Activated CD8-positive, alpha-beta memory T cell treated with anti-CD3 and anti-CD28 coated beads for 1 hour (primary cell): ENCODE measurements around the gene SLC39A6.
"Not testable (repeated sequence)": the region's sequence is repeated elsewhere in the genome, so short reads cannot be mapped to it uniquely, and the experiment has no call there.

Source experiments
- DNase-seq, 2 donors: peaks; one replicate each; pipeline ENCODE4 v3.0.0-alpha.2; 2020; ENCODE audit warnings: low read depth in 1 of 2; ENCODE audit errors: extremely low read depth in 1 of 2

The SLC39A6 gene

GRCh38 chr18:36139245-36139644 is 10.1 kb upstream of the SLC39A6 start:
- no peak for DNase-seq

DNA sequence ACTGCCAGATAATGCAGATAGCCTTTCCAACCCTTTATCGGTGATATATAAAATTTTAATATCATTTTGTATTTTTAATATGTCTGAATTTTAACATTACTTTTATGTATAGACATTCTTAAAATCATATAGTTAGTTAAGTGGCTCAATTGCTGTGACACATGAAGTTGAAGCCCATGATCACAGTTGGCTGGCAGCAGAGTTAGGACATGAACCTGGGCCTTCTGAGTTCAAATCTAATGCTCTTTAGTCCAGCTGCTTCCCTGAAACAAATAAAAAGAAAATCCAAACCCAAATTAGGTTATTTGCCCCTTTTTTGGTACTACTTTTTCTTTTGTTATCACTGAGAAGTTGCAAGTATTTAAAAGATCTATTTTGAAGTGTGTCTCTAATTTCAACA is 6.1 kb upstream of the SLC39A6 start:
- DNase-seq: no peak

DNA sequence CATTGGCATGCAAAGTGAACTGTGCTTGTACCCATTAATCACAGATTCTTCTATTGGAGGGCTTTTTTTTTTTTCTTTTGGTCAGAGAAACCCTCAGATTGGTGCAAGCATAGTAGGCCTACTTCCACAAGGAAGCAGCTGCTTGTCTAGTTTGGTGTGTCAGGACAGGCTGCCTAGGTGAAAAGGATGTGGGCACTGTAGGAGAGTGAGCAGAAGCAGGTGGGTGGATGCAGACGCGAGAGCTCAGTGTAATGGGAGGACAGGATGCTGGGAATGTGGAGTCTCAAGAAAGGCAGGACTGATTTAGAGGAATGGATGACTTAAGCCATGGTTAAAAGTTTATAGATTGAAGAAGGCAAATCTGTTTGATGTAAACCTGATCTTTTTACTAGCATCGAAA is 3.6 kb upstream of the SLC39A6 start:
- no peak for DNase-seq

DNA sequence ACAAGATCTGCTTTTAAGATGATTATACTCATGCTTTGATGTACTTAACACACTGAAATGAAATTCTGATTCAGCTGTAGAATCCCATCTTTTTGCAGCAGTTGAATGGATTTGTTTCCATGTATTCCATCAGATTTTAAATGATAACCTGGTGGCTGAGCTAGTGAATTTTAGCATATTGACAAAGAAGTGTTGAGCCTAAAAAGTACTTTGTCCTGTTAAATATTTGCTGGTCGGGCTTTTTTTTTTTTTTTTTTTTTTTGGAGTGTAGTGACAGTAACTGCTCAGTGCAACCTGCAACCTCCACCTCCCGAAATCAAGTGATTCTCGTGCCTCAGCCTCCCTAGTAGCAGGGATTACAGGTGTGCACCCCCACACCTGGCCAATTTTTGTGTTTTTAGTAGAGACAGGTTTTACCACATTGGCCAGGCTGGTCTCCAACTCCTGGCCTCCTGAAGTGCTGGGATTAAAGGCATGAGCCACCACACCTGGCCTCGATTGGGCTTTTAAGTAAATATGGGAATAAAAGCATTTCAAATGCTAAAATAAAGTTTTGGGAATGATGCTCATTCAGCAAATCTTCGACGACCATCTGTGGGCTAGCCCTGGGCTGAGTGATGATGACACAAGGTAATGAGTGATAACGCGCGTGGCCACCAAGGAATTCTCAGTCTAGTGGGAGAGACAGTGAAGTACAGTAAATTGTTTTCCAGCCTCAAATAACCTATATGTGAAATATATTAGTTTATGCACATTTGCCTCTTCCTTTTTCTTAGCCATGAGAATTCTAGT is 2.7 kb upstream of the SLC39A6 start:
- DNase-seq: no peak

DNA sequence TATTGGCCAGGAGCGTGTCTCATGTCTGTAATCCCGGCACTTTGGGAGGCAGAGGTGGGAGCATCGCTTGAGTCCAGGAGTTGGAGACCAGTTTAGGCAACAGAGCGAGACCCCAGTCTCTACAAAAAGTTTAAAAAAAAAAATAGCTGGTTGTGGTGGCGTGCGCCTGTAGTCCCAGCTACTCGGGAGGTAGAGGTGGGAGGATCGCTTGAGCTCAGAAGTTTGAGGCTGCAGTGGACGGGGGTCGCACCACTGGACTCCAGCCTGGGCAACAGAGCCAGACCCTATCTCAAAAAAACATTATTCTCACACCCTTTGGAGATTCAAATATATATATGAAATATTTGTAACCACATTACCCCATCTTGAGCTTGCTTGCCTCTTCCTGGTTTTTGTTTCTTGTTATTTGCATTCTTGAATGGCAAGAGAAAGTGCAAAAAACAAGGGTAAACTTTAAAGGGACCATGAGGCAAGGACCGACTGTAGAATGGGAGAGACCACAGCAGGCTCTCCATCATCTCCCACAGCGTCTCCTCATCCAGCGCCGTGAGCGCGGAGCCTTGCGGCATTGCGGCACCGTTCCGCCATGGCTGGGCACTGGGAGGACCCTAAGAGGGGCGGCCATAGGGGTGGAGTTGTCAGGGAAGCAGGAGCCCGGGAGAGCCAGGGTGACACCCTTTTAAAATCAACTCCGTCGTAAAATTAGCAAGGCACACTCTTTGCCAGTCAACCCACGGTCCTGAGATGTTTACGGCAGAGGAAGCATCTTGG is 1.9 kb upstream of the SLC39A6 start:
- no peak for DNase-seq

DNA sequence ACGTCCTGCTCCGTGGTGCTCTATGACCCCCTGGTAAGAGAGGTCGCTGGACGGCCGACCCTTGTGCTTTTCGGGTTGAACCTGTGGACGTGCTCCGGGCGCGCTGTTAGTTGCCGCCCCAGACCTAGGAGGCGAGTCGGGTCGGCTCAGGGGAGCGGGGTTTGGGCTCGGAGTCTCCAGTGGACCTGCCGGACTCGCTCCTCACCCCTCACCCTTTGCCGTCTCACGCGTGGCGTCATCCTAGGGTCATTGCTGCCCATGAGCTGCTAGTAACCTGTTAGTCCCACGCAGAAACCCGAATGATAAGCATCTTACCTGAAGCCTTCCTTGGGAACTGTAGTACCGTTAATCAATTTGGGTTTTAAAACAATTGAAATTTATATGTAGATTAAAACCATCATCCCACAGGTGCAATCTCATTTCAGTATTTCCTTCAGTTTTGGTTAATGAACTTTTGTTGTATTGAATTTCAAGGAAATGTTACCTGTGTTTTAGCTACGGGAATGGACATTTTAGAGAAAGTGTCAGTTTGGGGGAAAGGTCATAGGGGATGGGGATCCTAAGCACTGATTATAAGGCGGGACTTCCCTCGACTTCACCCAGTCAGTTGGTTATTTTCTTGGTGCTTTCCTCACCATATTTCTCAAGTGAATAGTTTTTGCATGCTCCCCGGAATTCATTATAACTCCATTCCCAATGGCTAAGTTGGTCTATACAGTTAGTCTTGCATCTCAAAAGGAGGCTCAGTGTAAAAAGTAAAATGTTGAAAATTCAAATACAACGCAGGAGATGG is 1.1 kb upstream of the SLC39A6 start:
- no peak for DNase-seq

DNA sequence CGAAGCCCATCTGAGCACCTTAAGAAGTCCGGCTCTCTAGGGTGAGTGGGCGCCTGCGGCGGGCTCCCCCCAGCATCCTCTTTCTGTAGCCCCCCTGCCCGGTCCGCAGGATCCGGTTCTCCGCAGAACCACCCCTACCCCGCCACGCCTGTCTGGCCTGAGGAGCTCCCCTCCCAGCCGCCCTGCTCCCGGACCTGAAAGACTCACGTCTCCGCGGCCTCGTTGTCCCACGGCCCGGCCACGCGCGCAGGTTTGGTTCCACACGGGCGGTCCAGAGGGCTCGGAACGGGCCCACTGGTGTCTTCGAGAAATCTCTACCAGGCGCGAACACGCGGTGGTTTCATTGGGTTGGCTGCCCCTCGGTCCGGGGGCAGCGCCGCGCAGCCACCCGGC is 237 bp downstream of the SLC39A6 start:
- no peak for DNase-seq

- no peak for DNase-seq
These were observed 640 bp downstream of the SLC39A6 start for GRCh38 chr18:36128530-36128870.

- DNase-seq: no peak
These were observed 1.2 kb downstream of the SLC39A6 start for GRCh38 chr18:36127836-36128529.

GRCh38 chr18:36126668-36127067 is 2.5 kb downstream of the SLC39A6 start:
- DNase-seq: no peak

DNA sequence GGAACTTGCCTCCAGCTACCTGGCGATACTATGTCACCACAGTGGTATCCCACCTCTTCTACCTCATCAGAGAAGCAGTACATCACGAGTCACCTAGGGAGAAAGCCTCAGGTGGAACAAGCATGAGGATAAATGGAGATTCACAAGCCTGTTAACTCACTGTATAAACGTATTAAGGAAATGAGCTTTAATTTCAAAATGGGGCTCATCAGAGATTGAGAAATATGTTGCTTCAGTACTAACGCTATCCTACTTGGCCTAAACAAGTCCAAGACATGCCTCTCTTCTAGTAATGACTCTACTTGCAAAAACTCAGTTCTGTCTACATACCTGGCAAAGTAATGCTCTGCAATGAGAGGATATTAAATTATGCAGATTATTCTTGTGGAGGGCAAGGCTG is 4.3 kb downstream of the SLC39A6 start:
- DNase-seq: no peak

- no peak for DNase-seq
These were observed 8.8 kb downstream of the SLC39A6 start for GRCh38 chr18:36120297-36120696.

DNA sequence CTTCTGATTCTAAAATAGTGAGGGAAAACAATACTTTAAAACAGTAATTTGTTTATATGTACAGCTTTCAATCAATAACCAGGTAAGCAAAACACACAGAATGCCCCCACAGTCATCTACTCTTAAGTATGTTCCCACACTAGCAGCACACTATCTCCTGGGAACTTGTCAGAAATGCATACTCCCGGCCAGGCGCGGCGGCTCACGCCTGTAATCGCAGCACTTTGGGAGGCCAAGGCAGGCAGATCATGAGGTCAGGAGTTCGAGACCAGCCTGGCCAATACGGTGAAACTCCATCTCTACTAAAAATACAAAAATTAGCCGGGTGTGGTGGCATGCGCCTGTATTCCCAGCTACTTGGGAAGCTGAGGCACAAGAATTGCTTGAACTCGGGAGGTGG is 12.4 kb downstream of the SLC39A6 start:
- not testable (repeated sequence) for DNase-seq

DNA sequence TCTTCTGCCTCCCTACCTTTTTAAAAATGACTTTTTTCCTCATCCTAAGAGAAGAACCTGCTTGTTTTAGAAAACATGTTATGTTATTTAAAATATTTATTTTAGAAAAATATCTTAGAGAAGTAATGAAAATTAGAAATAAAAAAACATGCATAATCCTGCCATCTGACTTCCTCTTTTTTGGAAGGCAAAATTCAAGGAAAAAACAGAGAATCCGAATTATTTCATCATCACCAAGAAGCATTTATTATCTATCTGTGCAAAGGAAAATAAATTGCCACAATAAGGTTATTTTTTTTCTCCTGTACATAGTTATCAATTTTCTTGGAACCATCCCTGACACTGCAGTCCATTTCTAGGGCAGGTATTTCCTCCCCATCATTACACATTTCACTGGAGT is 14.4 kb downstream of the SLC39A6 start:
- no peak for DNase-seq

DNA sequence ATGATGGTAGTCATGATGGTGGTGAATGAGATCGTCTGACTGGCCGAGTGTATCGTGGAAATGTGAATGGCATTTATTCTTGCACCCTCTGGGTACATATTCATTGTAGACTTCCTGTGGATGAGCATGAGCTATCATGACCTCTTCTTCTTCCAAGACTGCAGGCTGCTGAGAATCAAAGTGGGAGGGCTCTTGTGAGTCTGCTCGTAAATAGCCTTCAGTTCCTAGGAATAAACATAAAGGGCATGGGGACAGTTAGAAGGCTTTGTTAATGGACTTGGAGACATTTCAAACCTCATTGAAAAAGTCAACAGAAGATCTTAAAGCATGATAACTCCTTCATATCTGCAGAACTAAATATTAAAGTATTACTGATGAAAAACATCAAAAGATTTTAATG is 14.9 kb downstream of the SLC39A6 start:
- no peak for DNase-seq

GRCh38 chr18:36112302-36112701 is 16.8 kb downstream of the SLC39A6 start:
- DNase-seq: no peak

DNA sequence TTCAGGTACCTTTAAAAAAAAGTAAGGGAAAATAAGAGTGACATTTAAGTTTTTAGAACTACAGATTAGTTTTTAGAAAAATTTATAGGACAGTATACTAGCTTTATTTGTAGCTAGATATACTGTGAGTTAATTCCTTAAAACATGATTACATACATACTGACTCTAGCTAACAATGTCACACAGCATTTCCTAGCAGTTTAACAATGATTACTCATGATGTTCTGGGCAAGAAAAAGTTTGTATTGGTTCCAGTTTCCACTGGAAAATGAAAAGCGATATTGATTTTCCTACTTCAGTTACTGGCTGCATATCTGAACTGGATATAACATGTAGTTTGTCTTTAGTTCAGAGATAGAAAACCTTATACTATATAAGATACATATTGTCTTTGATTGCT is 19.4 kb downstream of the SLC39A6 start:
- no peak for DNase-seq

DNA sequence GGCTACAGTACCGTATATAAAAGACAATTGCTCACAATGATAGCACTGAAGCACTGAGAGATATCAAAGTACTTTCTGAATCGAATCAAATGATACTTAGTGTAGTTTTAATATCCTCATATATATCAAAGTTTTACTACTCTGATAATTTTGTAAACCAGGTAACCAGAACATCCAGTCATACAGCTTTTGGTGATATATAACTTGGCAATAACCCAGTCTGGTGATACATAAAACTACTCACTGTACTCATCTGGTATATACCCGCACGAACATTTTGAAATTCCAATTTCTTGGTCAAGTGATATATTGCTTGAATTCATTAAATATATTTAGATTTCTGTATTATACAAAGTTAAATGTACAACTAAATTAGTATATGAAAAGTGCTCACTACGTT is 20.5 kb downstream of the SLC39A6 start:
- DNase-seq: no peak

- DNase-seq: no peak
These were observed 20.9 kb downstream of the SLC39A6 start for GRCh38 chr18:36108196-36108595.

DNA sequence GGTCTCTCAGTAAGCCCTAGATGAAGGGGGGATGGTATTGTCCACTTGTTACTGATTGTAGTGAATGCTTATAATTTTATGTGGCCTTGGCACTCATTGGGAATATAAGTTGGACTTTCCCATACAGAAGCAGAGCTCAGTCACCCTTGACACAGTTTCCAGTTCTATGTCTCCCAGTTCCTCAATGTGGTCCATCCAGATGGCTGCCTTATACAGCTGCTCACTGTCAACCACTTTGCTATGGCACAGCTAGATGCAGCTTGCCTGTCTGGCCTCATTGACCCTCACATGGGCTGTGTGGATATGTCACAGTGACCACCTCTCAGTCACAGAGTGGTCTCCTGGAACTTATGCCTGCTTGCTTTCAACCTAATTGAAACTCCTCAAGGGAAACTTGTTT is 21.7 kb downstream of the SLC39A6 start:
- DNase-seq: no peak

- DNase-seq: no peak
These were observed 24.4 kb downstream of the SLC39A6 start for GRCh38 chr18:36104749-36105148.
